Mammary epithelial cell (primary cell): ENCODE results near the gene ZFP1.

Experiments used
- CTCF ChIP-seq, 2 donors: IDR thresholded peaks in 1 of 2; conservative IDR thresholded peaks in 1 of 2; 2 replicates each; pipeline ENCODE4 v1.5.1; 2011 to 2012; ENCODE audit warnings: inconsistent platforms in 2 of 2, low read length in 2 of 2, mild to moderate bottlenecking in 2 of 2, control low read depth in 1 of 2, low read depth in 1 of 2; ENCODE audit not compliant: insufficient read depth in 1 of 2; ENCODE audit errors: extremely low read depth in 1 of 2
- EZH2 ChIP-seq: IDR thresholded peaks from 2 replicates; pipeline ENCODE4 v1.6.1; 2012; ENCODE audit warnings: low read length, inconsistent platforms, borderline replicate concordance

GRCh38 chr16:75122609-75123008 lies 25.7 kb upstream of the ZFP1 start:
- TF ChIP-seq CTCF (conservative IDR thresholded peaks at IDR 0.05 in 1 of 2, IDR thresholded peaks at IDR 0.05 in 1 of 2; ENCODE audit: extremely low read depth in 1 of 2, insufficient read depth in 1 of 2, low read depth in 1 of 2, low read length in 2 of 2) (no peak), EZH2 (no peak)
